Activated naive CD4-positive, alpha-beta T cell treated with anti-CD3 and anti-CD28 coated beads, Interleukin-2, amount 50 U/mL, for 16 hours (primary cell): Measurements from ENCODE around the gene MALT1.

Experiments used
- DNase-seq: peaks from one replicate; pipeline ENCODE4 v3.0.0-alpha.2; 2020

The MALT1 gene

DNA sequence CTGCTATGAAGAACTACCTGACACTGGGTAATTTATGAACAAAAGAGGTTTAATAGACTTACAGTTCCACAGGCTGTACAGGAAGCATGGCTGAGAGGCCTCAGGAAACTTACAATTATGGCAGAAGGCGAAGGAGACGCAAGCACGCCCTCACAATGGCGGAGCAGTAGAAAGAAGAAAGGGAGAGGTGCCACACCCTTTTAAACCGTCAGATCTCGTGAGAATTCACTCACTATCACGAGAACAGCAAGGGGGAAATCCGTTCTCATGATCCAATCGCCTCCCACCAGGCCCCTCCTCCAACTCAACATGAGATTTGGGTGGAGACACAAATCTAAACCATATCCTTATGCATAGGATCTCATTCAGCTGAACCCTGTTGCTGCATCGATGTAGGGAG, 108.8 kb downstream of the MALT1 start:
- DNase-seq: no peak

DNA sequence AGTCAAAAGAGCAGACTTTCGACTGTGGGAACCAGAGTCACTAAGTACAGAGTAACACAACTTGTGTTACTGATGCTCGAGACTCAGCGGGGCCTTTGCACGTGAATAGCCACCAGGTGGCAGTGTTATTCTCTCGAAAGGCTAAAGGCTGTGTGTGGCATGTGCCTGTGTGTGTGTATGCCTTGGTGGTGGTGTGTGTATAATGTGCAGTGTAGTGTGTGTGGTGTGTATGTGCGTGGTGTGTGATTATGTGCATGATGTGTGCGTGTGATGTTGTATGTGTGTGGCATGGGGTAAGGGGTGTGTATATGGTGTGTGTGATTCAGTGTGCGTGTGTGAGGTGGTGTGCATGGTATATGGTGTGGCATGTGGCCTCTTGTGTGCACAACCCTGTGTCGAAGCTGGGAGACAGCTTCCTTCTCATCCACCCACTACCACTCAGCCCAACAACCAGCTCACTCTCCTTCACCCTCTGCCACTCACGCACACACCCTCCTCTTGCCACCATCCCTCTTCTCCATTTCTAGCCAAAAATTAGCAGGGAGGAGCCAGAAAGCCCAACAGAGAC, 110.4 kb downstream of the MALT1 start:
- peak; percentile 68 for DNase-seq

DNA sequence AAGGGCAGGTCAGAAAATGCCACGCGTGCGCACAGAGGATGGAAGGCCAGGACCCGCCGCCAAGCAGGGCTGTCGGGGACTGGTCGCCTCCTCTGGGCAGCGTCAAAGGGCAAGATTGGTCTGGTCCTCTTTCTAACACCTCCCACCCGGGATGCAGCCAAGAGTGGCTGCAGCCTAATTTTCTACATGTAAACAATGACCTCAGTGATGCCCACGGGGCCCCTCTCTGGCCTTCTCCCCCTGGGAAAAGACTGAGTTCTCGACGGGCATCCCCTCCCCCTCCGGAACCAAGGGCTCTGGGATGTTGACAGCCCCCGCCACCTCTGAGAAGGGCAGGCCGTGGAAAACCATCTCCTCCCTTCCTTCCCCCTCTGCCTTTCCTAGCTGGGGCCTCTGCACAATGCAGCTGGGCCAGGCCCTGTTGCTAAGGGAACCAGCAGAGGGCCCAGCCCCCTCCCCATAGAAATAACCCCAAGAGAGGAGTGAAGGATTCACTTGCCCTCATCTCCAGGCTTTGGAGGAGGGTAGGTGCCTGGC, 113.4 kb downstream of the MALT1 start:
- DNase-seq: no peak

DNA sequence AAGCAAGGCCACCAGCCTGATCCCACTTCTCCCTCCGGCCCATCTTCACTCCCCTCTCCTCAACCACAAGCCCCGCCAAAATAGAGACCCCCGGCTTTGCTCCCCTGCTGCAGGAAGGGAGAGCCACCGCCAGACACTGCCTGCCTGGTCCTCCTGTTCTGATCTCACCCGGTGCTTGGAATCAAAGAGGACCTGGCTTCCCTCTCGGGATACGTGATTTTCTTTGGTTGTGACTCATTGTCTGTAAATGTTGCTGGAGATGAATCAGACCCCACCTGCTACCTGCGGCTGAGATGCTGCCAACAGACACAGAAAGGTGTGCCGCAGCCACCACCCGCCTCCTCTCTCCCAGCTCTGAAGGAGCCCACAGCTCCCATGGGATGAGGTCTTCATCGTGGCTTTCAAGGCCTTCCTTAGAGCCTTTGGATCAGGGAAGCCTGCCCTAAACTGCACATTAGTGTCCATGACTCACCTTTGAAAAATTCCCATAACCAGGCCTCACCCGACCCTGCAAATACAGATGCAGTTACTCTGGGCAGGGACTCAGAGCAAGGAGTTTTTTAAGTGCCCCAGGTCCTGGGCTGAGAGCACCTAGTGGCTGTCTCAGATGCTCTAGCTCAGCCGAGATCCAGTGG, 114.0 kb downstream of the MALT1 start:
- no peak for DNase-seq

DNA sequence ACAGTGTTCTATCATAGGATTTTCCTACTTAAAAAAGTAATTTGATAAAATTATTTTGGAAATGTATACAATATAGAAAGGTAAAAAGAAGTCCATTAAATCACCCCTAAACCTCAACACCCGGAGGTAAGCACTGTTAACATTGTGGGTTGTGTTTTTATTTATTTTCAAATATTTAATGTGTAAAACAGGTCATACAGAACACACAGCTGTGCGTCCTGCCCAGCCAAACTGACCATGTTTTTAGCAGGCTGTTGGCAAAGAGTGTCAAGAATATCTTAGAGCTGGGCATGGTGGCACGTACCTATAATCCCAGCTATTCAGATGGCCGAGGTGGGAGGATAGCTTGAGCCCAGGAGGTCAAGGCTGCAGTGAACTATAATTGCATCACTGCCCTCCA, 114.6 kb downstream of the MALT1 start:
- DNase-seq: no peak

DNA sequence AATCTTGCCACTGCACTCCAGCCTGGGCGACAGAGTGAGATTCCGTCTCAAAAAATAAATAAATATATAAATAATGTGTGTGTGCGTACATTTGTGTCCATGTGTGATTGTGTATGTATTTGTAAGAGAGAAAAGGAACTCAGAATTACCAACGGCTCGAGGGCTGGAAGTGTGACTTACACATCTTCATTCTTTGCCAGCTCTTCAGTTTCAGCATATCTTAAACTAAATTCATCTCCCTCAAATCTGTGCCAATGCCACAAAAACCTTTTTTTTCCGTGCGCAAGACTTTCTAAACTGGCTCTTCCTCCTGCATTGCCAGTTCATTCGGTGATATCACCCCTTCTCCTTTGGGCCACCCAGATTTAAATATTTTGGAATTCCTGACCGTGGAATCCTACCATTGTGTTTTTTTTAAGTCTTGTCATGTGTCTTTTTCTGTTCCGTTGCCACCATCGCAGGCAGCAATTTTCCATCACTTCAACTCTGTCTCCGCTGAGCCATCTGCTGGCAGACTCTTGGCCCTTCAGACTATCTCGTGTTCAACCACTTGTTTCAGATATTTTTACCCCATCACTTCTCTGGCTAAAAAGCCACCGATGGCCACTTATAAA, 116.4 kb downstream of the MALT1 start:
- DNase-seq: no peak

DNA sequence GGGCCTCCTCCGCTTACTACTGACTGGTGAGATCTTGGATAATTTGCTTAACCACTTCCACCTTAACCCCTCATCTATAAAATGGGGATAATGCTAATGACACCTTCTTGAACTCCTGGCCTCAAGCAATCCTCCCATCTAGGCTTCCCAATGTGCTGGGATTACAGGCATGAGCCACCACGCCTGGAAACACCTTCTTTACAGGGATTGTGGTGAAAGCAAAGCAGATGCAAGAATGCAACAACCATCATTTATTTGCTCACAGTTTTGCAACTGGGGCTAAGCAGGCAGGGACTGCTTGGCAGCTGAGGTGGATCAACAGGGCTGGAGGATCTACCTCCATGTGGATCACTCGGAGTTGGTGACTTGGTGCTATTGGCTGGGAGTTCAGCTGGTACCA, 117.2 kb downstream of the MALT1 start:
- DNase-seq: no peak

DNA sequence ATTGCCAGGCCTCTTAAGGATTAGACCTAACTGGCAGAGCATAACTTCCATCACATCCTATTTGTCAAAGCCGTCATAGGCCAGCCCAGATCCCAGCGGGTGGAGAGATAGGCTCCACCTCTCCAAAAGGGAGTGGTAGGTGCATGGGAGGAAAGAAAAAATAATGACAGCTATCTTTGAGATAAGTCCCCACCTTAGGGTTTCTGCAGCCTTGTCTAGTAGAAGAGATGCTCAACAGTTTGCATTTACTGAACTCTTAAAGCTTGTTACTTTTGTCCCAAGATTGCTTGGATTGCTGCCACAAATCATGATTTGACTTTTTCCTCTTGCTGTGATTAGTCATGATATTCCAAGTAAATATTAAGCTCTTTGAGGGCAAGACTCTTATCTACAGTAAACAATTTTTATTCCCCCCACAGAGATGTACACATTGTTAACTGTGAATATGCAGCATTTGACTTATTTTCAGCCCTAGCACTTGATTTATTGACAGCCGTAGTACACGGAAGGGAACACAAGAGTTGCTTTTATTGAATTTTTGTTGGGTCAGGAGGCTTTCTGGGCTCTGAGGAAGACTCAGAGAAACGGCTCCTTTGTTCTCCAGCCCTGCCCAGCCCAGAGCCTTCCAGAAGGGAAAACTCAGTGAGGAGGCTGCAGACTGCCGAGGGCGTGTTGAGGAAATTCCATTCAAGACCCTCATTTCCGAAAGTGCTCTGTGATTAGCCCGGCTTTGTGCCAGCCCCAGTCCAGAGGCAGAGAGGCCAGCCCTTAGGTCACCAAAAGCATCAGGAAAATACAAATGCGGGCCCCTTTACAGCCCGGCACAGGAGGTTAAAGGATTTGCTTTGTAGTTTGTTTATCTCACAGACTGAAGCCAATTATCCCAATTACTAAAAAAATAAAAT, 118.0 kb downstream of the MALT1 start:
- no peak for DNase-seq

DNA sequence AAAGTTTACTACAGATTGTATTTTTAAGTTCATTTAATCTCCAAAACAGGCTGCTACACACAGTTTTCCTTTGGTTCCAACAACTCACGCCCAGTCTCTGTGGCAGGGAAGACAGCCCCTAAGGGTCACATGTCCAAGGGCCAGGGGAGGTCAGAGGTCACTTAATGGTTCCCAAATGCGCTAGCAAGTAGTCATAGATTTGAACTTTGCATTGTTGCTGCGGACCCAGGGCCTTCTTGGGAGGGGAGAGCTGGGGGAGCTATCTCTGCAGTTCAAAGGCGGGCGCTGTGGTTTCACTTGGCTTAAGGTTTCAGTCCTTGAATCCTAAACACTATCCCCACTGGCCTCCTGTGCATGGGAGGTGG, 118.6 kb downstream of the MALT1 start:
- no peak for DNase-seq

DNA sequence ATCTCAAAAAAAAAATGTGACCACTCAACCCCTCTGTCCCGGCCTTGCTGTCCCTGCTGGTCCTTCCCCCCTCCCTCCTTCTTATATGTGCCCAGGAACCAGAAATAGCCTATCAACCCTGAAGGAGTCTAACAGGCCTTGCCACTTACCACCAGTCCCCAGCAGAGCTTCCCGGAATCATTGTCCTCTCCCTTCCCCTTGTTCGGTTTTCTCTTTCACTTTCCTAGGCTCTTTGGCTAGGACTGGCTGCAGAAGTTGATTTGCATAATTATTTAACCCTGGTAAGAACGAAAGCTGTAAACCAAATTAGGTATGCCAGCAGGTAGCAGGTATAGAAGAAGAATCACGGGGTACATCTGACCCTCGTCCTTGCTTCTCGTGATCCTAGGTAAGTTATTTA, 120.8 kb downstream of the MALT1 start:
- DNase-seq: no peak

DNA sequence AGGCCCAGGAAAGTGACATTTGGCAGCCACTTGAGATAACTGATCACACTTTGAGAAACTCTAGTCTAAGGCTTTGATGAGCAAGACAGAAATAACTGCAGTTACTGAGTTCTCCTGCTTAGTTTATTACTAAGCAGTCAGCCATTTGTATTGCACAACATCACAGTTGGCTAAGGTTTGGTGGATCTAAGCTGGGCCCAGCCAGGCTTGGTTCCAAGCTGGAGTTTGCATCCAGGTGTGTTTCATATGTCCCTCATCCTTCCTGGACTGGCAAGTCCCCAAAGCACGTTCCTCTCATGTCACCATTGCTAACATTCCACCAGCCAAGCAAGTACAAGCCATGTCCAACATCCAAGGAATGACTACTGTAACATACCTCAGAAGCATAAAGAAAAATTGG, 122.1 kb downstream of the MALT1 start:
- no peak for DNase-seq

DNA sequence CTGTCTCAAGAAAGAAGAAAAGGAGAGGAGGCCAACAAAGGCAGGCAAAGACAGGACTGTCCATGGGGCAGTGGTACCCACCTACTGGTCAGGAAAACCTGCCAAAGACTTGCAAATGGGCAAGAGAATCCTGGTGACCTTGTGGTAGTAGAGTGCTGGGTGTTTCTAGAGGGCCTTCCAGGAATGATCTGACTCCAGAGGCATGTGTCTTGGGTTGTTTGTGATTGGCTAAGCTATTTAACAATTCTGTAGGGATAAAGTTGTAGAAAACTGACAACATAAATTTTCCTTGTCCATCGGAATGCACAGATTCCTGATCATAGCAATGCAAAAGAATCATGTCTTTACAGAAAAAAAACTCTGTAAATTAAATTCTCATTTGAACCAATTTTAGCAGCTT, 125.0 kb downstream of the MALT1 start:
- DNase-seq: no peak

DNA sequence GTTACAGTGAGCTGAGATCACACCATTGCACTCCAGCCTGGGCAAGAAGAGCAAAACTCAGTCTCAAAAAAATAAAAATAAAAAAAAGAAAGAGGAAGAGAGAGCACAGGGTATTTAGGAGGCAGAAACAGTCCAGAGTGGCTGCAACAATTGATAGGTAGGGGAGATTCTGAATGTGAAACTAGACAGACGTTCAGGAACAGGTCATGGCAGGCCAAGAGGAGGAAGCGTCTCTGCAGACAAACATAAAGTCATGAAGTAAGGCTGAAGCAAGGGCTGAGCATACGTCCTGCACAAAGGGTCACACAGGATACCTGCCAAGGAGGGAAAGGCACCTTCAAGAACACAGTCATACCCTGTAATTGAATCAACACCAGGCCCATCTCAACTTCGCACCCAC, 129.3 kb downstream of the MALT1 start:
- no peak for DNase-seq

DNA sequence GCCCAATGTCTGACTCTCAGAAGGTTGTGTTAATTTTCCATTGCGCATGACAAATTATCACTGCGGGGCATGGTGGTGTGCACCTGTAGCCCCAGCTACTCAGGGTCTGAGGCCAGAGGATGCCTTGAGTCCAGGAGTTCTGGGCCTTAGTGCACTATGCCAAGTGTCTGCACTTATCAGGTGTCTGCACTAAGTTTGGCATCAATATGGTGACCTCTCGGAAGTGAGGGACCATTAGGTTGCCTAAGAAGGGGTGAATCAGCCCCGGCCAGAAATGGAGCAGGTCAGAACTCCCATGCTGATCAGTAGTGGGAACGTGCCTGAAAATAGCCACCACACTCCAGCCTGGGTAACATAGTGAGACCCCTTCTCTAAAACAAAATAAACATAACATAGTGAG, 131.7 kb downstream of the MALT1 start:
- DNase-seq: no peak

DNA sequence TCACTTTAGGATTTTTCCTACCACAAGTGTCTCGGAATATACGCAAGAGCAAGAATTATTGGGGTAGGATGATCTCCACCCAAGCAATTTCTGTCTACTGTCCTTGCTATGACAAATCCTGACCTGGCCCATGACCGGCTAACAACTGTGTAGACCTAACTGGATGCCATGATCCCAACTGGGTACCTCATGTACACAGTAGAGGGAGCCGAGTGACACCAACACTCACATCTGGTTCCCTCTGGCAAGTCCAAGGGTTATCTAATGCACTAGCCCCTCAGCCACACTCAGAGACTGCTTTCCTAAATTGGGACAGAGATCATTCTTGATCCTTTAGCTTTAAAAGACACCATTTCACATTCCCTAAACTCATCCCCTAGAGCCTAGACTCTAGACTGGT, 132.7 kb downstream of the MALT1 start:
- DNase-seq: no peak
